Stimulated activated CD8-positive, alpha-beta memory T cell treated with anti-CD3 and anti-CD28 coated beads, Interleukin-7, amount 100 ng/mL, for 4 hours (primary cell): ENCODE results near the gene RUVBL1.
A peak's percentile ranks its signal among the peaks of the same experiment; 100 is the strongest.
"Not testable (repeated sequence)": the region's sequence is repeated elsewhere in the genome, so short reads cannot be mapped to it uniquely, and the experiment has no call there.

ENCODE experiments used
- DNase-seq, 2 donors: peaks; one replicate each; pipeline ENCODE4 v3.0.0-alpha.2; 2020; ENCODE audit warnings: low read depth in 2 of 2

Gene RUVBL1

DNA sequence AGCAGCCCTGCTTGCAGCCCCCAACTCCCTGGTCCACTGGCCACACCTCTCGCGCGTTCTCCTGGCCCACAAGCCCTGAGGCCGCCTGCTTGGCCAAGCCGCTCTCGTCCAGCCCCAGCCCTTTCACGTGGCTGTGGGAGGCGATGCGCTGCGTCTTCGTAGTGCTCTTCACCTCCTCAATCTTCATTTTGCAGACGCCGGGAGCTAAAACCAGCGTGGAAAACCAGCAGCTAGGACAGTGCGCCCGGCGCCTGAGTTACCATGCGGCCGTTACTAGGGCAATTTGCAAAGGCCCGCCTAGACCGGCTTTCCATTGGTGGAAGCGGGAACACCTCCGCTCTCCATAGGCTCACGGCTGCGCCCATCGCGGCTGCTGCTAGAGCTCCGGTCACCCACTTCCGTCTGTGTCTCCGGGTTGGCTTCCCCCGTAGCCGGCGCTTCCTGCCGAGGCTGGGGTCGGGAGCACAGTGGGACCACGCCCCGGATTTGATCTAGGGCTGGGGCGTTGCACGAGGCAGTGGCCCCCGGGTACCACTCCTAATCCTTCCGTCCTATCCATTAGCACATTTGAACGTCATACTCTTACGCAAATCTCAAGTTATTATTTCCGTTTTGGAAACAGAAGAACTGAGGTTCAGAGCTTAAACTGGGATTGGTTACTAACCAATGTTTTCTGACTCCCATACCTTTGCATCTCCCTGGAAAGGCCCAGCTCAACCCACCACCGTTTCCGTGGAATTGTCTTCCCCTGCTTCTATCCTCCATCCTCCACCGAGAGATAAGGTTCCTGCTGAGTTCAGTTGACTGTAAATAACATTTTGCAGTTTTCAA is at the start of gene RUVBL1:
Gene RUVBL1 (minus strand): TSS at position 275 of the 831 bp plus-strand sequence. CDS start 88 bp downstream, at position 187.
- peak; percentile 93 to 95 for DNase-seq

DNA sequence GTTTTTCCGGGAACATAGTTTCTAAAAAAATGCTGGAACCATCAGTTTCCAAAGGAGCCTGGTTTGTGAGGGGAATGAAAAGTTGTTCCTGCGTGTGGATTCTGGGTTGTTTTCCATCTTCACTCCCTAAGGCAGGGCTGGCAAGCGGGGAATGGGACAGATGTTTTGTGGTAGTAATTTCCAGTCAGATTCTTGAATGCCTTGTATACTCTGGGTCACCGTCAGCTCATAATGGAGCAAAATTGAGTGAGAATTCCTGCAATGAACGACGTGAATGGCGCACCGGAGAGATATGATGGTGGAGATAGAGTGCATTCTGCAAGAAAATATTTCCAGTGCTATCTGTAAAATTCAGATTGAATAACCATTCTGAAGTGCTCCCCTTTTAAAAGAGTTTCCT is 49.6 kb upstream of the RUVBL1 start:
- no peak for DNase-seq

GRCh38 chr3:128170866-128171516 is 47.4 kb upstream of the RUVBL1 start:
- DNase-seq: no peak

DNA sequence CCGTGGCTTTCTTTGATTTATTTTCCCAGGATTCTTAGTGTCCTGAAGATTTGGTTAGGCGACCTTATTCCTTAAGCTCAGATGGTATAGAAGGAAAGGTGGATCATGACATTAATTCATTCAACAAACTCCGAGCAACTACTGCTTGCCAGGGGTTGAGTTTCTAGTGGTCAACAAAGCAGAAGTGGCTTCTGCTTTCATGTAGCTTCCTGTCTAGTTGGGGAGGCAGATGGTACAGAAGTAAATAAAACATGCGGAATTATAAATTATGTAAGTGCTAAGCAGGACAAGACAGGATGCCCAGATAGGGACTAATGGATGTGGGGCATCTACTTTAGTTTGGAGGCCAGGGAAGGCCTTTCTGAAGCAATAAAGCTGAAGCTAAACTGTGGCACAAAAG is 45.2 kb upstream of the RUVBL1 start:
- no peak for DNase-seq

DNA sequence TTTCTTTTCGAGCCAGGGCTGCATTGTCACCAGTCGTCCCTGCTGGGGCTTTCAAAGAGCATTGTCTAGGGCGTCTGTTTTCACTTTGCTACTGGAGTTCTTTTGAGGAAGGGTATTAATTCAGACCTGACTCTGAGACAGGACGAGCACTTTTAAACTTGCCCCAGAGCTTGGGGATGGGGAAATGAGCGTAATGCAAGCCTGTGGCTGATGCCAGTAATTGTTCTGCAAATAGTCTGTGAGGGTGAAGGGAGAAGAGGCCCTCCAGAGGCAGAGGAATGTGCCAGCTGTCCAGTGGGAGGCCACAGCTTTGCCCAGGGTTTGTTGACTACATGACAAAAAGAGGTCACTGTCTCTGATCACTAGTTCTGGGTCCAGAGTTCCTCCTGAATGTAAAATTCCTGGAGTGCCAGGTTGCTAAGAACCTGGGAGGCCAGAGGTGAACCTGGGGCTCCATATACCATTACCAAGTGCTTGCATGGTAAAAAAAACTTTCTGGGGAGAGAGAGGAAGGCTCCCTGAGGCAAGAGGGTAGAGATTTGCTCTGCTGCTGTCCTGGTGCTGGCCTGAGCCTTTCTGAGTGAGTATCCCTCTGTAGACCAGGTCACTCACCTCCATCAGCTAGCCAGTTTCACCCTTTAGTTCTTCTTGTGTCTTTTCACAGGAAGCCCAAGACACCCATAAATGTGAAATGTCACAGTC is 44.5 kb upstream of the RUVBL1 start:
- DNase-seq: no peak

- no peak for DNase-seq
Measured at GRCh38 chr3:128167646-128167972, 44.0 kb upstream of the RUVBL1 start.

- no peak for DNase-seq
Measured at GRCh38 chr3:128166971-128167453, 43.4 kb upstream of the RUVBL1 start.

GRCh38 chr3:128163432-128163831 is 39.8 kb upstream of the RUVBL1 start:
- no peak for DNase-seq

DNA sequence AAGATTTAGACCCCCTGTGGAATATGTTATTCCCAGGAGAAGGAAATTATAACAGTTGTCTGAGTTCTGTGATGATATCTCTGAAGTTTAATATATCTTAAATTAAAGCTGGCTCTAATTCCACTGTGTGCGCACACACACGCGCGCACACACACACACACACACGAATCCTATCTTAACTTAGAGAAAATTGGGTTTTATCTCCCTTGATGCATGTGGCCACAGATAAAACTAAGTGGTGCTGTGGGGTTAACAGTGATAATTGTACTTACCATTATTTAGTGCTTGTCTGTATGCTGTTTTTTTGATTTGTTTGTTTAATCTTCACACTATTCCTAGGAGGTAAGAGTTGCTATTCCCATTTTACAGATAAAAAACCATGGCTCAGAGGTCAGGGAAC is 37.0 kb upstream of the RUVBL1 start:
- DNase-seq: no peak

DNA sequence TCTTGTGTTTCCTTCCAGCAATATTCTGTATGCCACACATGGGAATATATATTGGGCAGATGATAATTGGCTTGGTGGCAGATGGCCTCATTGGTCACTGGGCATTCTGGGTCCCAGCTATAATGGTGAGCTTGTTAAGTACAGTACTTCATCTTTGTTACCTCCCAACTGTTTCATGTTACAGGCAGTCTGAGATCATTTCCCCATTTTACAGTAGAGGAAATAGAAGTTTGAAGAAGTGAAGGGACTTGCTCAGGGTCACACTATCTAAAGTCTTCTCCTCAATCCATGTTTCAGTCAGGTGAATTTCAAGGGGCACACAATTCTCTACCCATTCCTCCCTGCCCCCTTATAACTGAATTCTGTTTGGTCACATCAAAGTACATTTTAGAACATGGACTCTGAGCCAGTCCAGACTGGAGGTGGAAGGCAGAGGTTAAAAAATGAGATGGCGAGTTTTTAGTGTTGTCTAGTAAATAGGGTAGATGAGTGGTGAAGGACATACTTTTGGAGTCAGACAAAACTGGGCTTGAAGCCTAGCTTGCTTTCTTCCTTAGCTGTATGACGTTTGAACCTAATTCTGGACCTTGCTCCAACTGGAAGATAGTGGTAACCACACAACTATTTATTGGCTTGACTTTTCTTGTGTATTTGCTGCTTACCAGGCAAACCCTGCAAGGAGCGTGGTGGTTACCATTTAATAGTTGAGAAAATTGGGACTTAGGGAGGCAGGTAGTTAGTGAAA is 32.2 kb upstream of the RUVBL1 start:
- DNase-seq: no peak

DNA sequence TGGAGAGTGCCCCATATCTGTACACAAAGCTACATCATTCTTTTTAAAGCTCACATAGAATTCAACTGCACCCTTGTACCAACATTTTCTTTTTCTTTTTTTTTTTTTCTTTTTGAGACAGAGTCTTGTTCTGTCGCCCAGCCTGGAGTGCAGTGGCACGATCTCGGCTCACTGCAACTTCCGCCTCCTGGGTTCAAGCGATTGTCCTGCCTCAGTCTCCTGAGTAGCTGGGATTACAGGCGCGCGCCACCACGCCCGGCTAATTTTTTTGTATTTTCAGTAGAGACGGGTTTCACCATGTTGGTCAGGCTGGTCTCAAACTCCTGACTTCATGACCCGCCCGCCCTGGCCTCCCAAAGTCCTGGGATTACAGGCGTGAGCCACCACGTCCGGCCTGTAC is 30.7 kb upstream of the RUVBL1 start:
- not testable (repeated sequence) for DNase-seq

DNA sequence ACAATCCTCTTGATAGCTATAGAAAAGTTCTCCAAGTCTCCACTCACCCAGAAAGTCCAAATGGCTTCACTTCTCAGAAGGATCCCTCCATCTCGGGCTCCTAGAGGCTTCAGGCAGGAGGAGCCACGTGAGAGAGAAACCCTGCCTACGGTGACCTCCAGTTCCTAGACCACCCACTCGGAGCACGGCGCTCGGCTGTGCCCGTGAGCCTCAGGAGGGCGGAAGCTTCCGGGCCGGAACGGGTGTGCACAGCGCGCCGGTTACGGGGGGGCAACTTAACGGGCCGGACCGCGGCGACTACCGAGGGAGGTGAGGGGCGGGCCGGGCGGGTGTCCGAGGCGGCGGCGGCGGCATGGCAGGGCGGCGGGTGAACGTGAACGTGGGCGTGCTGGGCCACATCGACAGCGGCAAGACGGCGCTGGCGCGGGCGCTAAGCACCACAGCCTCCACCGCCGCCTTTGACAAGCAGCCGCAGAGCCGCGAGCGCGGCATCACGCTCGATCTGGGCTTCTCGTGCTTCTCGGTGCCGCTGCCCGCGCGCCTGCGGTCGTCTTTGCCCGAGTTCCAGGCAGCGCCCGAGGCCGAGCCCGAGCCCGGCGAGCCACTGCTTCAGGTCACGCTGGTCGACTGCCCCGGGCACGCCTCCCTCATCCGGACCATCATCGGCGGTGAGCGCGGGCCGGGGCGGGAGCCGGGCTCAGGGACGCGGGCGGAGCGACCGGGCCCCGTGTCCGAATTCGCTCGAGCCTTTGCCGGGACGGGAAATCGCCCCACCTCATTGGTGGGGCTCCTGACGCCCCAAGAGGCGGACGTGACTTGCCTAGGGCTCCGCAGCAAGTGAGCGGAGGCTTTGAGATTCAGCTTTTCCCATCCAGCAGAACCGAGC is 29.8 kb upstream of the RUVBL1 start, which contains the start of gene EEFSEC:
Gene EEFSEC (plus strand): TSS at position 326 of the 886 bp plus-strand sequence. CDS start 27 bp downstream, at position 353.
- peak; percentile 69 to 79 for DNase-seq

- no peak for DNase-seq
Measured at GRCh38 chr3:128152419-128153155, 29.0 kb upstream of the RUVBL1 start.

DNA sequence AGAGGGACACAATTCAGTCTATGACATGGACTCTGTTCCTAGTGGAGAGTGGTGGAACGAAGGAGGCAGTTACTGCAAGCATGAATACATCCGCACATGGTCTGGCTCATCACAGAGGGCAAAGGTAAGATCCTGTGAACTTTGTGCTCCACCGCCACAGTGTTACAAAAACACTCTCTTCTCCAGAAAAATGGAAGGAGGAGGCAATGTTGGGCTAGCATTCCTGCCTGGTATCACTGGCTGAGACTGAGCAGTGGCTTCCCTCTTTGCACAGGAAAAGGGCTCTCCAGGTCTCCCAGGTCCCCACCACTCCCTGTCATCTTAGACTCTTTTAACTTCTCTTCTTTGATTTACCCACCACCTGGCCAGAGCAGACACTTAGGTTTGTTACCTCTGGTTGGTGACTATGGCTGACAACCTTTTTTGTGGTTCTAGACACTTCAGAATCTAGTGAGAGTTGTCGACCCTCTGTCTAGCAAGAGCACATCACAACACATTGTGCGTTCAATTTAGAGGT is 28.2 kb upstream of the RUVBL1 start:
- no peak for DNase-seq

DNA sequence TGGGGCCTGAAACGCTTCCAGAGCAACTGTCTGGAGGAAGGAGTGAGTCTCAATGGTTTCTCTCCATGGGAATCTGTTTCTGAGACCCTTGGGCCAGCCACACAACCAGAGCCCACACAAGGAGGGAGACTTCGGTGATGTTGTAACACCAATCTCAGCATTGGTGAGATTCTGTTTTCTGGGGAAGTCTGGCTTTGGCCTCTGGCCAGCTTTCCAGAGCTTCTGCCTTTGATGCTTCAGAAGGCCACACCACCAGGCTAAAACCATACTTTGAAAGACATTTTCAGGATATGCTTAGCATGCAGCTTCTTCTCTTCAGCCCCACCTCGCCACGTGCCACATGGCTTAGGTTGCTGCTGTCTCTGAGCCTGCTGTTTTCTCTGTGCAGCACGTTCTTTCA is 26.0 kb upstream of the RUVBL1 start:
- no peak for DNase-seq

GRCh38 chr3:128146201-128146600 is 22.6 kb upstream of the RUVBL1 start:
- no peak for DNase-seq

DNA sequence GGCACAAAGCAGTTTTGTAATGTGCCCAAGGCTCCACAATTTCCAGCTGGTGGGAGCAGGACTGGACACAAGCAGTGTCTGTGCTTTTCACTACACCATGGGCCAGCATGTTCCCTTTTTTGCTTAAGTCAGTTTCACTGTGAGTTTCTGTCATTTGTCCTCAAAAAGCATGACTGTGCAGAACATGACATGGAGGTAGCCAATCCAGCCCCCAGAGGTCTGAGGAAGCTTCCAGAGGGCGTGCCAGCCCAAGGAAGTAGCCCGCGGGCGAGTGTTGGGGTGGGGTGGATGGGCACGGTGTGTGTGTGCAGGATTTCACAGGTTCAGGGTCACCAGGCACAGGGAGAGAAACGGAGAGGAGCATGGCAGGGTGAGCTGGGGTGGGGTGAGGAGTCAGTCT is 21.7 kb upstream of the RUVBL1 start:
- no peak for DNase-seq

DNA sequence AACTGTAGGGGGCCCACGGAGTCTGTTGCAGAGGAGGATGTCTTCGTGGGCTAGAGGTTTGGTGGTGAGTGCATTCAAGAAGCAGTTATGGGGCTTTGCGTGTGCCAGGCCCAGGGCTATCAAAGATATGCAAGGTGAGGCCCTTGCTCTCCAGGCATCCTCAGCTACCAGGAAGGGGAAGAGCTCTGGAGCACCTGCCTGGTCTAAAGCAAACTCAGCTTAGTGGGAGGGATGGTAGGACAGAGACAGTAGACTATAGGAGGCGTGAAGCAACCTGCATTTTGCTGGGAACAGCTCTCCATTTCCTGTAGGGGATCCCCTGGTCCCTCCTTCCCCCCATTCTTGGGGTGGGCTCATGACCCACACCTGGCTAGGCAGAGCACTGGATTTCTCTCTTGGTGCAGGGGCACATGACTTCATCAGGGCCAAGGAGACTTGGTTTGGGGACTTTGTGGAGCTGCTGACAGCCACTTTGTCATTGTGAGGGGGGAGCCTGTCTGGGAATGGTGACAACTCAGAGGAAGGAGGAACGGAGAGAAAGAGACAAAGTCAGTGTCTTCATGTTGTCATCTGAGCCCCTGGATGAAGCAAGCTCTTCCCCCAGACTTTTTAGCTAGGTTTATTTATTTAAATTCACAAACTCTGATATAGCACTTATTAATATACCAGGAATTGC is 21.0 kb upstream of the RUVBL1 start:
- no peak for DNase-seq

DNA sequence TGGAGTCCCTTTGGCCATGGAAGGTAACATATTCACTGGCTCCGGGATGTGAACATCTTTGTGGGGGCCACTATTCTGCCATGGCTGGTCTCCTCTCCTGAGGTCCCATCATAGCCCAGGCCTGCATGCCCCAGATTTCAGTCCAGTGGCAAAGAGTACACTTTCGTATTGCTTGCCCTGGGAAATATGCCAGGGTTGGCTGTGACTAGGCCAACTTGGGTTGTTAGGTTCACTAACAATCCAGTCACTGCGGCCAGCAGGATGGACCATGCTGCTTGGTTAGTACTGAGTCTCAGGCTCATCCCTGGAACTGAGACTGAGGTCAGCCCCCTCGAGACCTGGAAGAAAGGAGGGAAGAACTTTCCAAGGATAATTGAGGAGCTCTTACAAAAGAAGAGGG is 19.9 kb upstream of the RUVBL1 start:
- no peak for DNase-seq
